Measurements from ENCODE around the gene EDEM3.

DNA sequence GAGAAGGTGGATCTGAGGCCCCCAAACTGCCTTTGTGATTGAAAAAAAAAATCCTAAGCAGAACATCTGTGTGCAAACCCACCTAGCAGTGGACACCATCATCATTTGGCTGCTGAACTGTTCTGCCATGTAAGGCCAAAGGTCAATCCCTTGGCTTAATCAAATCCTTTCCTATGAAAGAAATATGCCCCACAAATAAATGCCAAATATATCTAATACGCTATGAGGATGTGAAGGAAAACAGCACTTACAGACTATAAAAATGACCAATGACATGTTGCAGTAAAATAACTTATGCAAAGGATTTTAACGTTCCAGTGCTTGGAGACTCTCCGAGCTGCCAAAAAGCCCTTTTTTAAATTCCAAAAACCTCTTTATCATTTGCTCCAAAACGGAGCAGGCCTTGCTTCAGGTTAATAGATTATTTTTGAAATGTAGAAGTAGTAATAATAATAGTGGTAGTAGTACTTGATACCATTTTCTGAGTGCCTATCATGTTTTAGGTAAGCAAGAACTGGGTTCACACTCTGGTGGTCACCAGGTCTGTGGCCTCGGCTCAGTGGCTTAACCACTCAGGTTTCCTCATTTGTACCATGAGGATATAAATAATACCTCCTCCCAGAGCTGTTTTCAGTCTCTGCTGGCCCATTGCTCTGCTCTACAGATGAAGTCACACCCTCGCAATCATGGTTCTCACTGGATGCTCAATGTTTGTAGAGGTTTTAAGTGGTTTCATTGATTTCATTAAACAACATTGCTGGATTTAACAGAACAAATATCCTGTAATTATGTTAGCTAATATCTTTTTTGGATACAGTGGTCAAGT is 47.9 kb upstream of the EDEM3 start:
- TF ChIP-seq, protein P1, sequence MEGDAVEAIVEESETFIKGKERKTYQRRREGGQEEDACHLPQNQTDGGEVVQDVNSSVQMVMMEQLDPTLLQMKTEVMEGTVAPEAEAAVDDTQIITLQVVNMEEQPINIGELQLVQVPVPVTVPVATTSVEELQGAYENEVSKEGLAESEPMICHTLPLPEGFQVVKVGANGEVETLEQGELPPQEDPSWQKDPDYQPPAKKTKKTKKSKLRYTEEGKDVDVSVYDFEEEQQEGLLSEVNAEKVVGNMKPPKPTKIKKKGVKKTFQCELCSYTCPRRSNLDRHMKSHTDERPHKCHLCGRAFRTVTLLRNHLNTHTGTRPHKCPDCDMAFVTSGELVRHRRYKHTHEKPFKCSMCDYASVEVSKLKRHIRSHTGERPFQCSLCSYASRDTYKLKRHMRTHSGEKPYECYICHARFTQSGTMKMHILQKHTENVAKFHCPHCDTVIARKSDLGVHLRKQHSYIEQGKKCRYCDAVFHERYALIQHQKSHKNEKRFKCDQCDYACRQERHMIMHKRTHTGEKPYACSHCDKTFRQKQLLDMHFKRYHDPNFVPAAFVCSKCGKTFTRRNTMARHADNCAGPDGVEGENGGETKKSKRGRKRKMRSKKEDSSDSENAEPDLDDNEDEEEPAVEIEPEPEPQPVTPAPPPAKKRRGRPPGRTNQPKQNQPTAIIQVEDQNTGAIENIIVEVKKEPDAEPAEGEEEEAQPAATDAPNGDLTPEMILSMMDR (IDR thresholded peaks at IDR 0.05), result no peak
- no peak for TF ChIP-seq EZH2 (IDR thresholded peaks at IDR 0.05; ENCODE audit: borderline replicate concordance, insufficient read depth, low read depth, low read length, poor library complexity, severe bottlenecking)
